ENCODE results near the gene TRAF3.
A peak's percentile ranks its signal among the peaks of the same experiment; 100 is the strongest.
"Not testable (repeated sequence)": the region's sequence is repeated elsewhere in the genome, so short reads cannot be mapped to it uniquely, and the experiment has no call there.

TRAF3 gene

DNA sequence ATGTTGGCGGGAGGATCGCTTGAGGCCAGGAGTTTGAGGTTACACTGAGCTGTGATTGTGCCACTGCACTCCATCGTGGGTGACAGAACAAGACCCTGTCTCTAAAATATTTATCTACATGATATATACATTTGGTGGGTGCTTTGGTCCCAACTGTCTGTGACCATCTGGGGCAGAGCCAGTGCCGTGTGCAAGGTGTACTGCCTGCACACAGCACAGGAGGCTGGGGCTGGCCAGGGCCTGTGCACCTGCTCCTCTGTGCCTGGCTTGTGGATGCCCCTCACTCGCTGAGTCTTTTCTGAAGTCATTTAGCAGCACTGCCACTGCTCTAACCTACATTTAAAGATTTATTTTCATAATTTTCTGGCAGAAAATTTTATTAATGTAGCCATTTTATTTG lies 58.7 kb downstream of the TRAF3 start:
- DNase-seq (ENCODE audit: low read depth) = no peak
- no peak overlapping the region for H3K4me3 ChIP-seq (ENCODE audit: low read depth, low read length)
- TF ChIP-seq, protein P1, sequence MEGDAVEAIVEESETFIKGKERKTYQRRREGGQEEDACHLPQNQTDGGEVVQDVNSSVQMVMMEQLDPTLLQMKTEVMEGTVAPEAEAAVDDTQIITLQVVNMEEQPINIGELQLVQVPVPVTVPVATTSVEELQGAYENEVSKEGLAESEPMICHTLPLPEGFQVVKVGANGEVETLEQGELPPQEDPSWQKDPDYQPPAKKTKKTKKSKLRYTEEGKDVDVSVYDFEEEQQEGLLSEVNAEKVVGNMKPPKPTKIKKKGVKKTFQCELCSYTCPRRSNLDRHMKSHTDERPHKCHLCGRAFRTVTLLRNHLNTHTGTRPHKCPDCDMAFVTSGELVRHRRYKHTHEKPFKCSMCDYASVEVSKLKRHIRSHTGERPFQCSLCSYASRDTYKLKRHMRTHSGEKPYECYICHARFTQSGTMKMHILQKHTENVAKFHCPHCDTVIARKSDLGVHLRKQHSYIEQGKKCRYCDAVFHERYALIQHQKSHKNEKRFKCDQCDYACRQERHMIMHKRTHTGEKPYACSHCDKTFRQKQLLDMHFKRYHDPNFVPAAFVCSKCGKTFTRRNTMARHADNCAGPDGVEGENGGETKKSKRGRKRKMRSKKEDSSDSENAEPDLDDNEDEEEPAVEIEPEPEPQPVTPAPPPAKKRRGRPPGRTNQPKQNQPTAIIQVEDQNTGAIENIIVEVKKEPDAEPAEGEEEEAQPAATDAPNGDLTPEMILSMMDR (IDR thresholded peaks at IDR 0.05; ENCODE audit: control insufficient read depth, extremely low read depth, insufficient read depth) = no peak

DNA sequence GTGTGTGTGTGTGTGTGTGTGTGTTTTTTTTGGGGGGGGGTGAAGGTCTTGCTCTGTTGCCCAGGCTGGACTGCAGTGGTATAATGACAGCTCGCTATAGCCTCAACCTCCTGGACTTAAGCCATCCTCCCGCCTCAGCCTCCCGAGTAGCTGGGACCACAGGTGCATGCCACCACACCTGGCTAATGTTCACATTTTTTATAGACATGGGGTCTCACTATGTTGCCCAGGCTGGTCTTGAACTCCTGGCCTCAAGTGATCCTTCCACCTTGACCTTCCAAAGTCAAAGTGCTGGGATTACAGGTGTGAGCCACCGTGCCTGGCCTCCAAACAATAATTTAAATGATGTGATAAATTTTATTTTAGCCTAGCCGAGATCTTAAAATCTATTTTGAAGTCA lies 59.9 kb downstream of the TRAF3 start:
- not testable (repeated sequence) for DNase-seq (ENCODE audit: low read depth); H3K4me3 ChIP-seq (ENCODE audit: low read depth, low read length)

DNA sequence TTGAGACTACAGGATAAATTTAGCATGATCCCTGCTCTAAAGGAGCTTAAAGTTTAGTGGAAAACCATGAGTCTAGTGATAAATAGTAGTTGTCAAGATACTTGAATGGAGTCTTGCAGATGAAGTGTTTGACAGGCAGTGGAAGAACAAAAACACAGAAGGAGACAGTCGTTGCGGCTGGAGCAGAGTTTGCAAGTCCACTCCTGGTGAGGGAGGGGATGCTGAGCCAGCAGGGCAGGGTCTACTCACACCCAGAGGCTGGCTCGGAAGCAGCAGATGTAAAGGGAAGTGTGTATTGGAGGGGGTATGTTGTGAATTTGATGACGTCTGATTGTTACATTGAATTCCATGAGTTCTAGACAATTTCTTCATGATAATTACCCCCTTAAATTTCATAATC lies 61.3 kb downstream of the TRAF3 start:
- TF ChIP-seq, protein P1 (IDR thresholded peaks at IDR 0.05; ENCODE audit: control insufficient read depth, extremely low read depth, insufficient read depth) = no peak
- no peak for DNase-seq (ENCODE audit: low read depth)
- no peak overlapping the region for H3K4me3 ChIP-seq (ENCODE audit: low read depth, low read length)

DNA sequence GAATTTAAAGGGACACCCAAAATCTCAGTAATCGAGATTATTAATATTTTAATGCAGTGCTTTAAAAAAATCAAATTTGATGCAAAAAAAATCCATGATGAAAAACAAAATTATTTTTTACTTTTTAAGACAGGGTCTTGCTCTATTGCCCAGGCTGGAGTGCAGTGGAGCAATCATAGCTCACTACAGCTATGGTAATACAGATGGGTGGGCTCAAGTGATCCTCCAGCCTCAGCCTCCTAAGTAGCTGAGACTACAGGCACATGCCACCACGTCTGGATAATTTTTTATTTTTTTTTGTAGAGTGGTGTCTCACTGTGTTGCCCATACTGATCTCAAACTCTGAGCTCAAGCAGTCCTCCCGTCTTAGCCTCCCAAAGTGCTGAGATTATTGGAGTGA lies 62.9 kb downstream of the TRAF3 start:
- TF ChIP-seq, protein P1 (IDR thresholded peaks at IDR 0.05; ENCODE audit: control insufficient read depth, extremely low read depth, insufficient read depth) = no peak
- no peak for DNase-seq (ENCODE audit: low read depth)
- no peak overlapping the region for H3K4me3 ChIP-seq (ENCODE audit: low read depth, low read length)

DNA sequence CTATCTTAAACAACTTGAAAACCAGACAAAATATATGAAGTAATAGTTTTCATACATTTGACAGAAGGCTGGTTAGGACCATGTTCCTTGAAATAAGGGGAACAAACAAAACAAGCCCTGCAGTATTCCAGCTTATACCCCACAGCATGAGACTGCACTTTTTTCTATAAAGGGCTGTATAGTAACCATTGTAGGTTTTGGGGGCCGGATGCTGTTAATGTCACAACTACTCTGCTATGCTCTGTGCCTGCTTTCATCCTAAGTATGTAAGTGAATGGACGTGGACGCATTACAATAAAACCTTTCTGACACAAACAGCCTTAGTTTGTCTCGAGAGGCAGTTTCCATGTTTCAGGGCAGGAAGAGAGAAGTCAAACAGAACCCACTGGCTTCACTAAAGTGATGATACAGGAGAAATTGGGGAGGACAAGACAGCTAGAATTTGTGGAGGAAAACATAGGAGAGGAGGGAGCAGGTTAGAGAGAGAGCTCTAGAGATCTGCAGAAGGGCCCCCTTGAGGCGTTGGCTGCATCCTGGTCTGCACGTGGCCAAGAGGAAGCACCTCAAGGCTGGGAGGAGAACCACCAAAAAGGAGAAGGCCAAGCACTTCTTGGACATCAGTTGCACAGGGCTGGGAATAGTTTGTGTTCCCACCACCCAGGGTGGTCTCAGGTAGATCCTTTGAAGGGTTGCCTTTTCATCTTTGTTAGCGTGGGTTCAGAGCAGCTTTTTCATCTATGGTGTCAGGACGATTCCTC lies 63.7 kb downstream of the TRAF3 start:
- TF ChIP-seq, protein P1 (IDR thresholded peaks at IDR 0.05; ENCODE audit: control insufficient read depth, extremely low read depth, insufficient read depth) = no peak
- H3K4me3 ChIP-seq (ENCODE audit: low read depth, low read length) = no peak overlapping the region
- DNase-seq (ENCODE audit: low read depth) = no peak

DNA sequence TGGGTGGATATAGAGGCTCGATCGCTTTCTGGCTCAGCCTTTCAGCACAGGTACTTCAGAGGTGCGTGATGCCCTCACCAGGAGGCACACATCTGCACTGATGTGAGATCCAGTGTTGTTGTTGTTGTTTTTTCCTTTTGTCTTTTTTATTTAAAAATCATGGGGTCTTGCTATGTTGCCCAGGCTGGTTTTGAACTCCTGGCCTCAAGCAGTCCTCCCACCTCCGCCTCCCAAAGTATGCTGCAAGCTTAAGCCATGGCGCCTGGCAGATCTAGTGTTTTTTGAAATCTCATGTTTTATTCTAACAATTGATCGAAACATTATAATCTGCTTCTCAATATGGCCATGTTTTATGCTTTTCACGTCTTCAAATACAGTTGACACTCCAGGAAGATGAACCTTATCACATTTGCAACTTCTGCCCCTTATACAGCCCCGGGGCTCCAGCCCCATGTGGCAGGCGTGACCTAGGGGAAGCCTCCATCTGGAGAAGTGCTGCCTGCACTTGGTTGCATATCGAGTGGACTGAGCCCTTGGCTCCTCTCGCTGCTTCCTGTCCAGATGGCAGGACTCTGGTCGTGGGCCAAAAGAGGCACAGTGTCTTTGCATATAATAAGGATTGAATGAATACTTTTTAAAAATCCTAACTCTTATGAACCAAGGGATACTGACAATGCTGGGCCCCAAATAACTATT lies 71.7 kb downstream of the TRAF3 start:
- no peak overlapping the region for H3K4me3 ChIP-seq (ENCODE audit: low read depth, low read length)
- DNase-seq (ENCODE audit: low read depth) = no peak
- TF ChIP-seq, protein P1 (IDR thresholded peaks at IDR 0.05; ENCODE audit: control insufficient read depth, extremely low read depth, insufficient read depth) = no peak

DNA sequence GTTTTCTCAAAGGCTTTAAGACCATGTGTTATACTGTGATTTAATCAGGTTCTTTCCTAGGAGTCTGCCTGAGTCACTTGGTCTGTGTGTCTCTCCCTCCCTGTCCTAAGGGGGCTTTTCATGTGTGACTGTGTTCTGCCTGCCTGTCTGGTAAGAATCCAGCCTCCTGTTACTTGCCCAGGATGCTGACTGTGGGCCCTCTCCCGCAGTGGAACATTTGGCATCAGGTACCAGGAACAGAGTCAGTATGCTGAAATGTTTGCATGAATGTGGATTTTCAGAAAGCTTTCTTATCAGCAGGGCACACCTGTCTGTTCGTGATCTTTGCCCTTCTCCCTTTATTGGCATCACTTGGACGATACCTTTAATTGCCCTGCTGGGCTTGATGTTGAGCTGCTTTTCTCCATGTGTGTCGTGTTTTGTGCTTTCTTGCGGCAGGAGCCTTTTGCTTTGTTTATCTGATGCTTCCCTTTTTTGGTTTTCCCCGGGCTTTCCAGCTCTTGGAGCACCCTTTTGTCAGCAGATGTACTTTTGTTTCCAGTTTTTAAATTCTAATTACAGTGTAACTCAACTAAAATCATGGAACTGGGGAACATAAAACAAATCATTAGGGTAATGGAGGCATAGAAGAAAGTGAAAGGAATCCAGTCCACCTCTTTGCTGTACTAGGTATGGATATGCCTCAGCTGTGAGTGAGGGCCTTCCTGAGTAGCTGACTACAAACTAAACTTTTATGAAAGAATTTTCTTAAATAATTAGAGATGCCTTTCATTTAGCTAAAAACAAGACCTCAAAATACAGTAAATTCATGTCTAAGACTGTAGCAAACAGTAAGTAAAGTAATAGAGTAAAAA lies 72.5 kb downstream of the TRAF3 start:
- H3K4me3 ChIP-seq (ENCODE audit: low read depth, low read length) = peak overlapping the region; percentile 13; the same call in 1 of the 2 replicates
- TF ChIP-seq, protein P1 (IDR thresholded peaks at IDR 0.05; ENCODE audit: control insufficient read depth, extremely low read depth, insufficient read depth) = no peak
- DNase-seq (ENCODE audit: low read depth) = peak; percentile 41
